Measurements from ENCODE around the gene TMEM219.

Gene TMEM219

GRCh38 chr16:29994600-29995323 lies 32.9 kb downstream of the TMEM219 start:
- DNase-seq (ENCODE audit: low read depth in 3 of 3), result peak; percentile 50 to 80 (median 67)

- peak; percentile 71 to 83 (median 78) for DNase-seq (ENCODE audit: low read depth in 3 of 3)
Observed at GRCh38 chr16:29995324-29995910, 33.5 kb downstream of the TMEM219 start, which contains the start of gene HIRIP3. Gene HIRIP3 (minus strand): TSS chr16:29995617. CDS start chr16:29995605, 12 bp downstream.

- DNase-seq (ENCODE audit: low read depth in 3 of 3), result peak; percentile 99
Observed at GRCh38 chr16:29995911-29996765, 34.3 kb downstream of the TMEM219 start, which contains the start of gene INO80E. Gene INO80E (plus strand): TSS chr16:29996241. CDS start chr16:29996311, 70 bp downstream.

GRCh38 chr16:29996766-29997250 lies 34.9 kb downstream of the TMEM219 start:
- DNase-seq (ENCODE audit: low read depth in 3 of 3), result no peak

- DNase-seq (ENCODE audit: low read depth in 3 of 3), result no peak
Observed at GRCh38 chr16:29999605-30000004, 37.7 kb downstream of the TMEM219 start.

- no peak for DNase-seq (ENCODE audit: low read depth in 3 of 3)
Observed at GRCh38 chr16:30000735-30001631, 39.1 kb downstream of the TMEM219 start.

GRCh38 chr16:30002614-30003346 lies 40.9 kb downstream of the TMEM219 start:
- DNase-seq (ENCODE audit: low read depth in 3 of 3), result no peak

- no peak for DNase-seq (ENCODE audit: low read depth in 3 of 3)
Observed at GRCh38 chr16:30003670-30004423, 42.0 kb downstream of the TMEM219 start.

- no peak for DNase-seq (ENCODE audit: low read depth in 3 of 3)
Observed at GRCh38 chr16:30004424-30004776, 42.5 kb downstream of the TMEM219 start.

GRCh38 chr16:30004811-30005242 lies 42.9 kb downstream of the TMEM219 start:
- DNase-seq (ENCODE audit: low read depth in 3 of 3), result no peak

- no peak for DNase-seq (ENCODE audit: low read depth in 3 of 3)
Observed at GRCh38 chr16:30005341-30006094, 43.6 kb downstream of the TMEM219 start.

- no peak for DNase-seq (ENCODE audit: low read depth in 3 of 3)
Observed at GRCh38 chr16:30006095-30006473, 44.2 kb downstream of the TMEM219 start.

- DNase-seq (ENCODE audit: low read depth in 3 of 3), result no peak
Observed at GRCh38 chr16:30006659-30007377, 44.9 kb downstream of the TMEM219 start.

- DNase-seq (ENCODE audit: low read depth in 3 of 3), result no peak
Observed at GRCh38 chr16:30007378-30007895, 45.6 kb downstream of the TMEM219 start.

GRCh38 chr16:30009085-30009862 lies 47.4 kb downstream of the TMEM219 start:
- DNase-seq (ENCODE audit: low read depth in 3 of 3), result no peak

GRCh38 chr16:30009990-30010843 lies 48.3 kb downstream of the TMEM219 start:
- no peak for DNase-seq (ENCODE audit: low read depth in 3 of 3)
